Forelimb muscle (tissue), 1 donor: ENCODE data around the gene SLC35B4. TPM values are rescaled to one million over a fixed set of nuclear protein-coding genes. Genes with fewer than 3 reads are reported as not detected.
"Not testable (repeated sequence)": the region's sequence is repeated elsewhere in the genome, so short reads cannot be mapped to it uniquely, and the experiment has no call there.

Experiments
- DNase-seq: peaks from one replicate; pipeline ENCODE4 v3.0.0-alpha.2; 2013; ENCODE audit warnings: low read depth
- polyA plus RNA-seq: library from polyadenylated mRNA; unstranded; fragments of 120-200 nt; gene quantifications from one replicate; pipeline ENCODE4 v1.2.1, GENCODE V29; 2013; ENCODE audit not compliant: insufficient read length

SLC35B4 gene
- polyA plus RNA-seq, 1 donor = 9.1 TPM

DNA sequence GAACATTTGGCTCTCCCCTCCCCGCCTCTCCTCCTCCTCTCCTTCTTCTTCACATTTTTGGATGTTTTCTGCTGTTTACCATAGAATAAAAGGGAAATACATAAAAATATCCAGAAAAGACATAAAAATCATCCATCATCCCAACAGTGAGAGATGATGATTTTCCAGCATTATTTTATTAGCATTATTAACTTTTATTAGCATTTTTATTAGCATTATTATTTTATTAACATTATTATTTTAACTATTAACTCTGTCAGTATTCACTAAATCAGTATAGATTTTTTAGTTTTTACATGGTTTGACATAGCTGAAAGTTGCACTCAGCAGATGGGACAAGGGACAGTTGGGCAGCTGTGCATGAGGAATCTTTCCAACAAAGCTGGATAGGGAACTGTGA, 16.2 kb upstream of the SLC35B4 start:
- no peak for DNase-seq

DNA sequence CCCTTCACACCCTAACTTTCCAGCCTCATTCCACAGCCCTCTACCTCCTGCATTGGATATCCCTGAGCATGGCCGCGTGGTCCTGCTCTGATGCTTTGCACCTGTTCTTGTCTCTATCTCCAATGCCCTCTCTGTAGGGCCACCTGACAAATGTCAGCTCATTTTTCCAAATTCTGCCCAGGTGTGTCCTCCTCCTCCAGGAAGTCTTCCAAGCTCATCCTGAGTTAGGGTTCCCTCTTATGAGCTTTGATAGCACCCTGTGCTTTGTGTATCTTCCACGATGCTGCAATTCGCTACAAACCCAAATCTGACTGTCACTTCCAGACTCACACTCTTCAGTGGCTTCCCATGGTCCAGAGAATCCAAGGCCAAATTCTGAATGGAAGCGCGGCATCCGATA, 14.7 kb upstream of the SLC35B4 start:
- no peak for DNase-seq

DNA sequence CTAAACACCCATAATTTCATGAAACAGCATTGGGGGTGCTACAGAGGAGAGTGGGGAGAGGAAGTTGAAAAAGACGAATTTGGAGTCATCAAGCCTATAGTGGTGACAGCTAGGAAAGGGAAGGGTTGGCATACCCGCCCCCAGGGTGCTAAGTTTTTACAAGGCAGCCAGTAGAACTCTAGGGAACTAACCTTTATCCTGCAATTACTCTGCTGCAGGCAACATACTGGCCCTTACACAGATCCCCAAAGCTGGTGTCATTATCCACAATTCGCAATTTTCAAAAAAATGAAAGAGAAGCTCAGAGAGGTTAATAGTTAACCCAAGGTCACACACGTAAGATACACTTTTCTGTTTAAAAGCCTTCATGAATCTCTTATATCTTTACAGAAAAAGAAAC, 14.2 kb upstream of the SLC35B4 start:
- DNase-seq = no peak

DNA sequence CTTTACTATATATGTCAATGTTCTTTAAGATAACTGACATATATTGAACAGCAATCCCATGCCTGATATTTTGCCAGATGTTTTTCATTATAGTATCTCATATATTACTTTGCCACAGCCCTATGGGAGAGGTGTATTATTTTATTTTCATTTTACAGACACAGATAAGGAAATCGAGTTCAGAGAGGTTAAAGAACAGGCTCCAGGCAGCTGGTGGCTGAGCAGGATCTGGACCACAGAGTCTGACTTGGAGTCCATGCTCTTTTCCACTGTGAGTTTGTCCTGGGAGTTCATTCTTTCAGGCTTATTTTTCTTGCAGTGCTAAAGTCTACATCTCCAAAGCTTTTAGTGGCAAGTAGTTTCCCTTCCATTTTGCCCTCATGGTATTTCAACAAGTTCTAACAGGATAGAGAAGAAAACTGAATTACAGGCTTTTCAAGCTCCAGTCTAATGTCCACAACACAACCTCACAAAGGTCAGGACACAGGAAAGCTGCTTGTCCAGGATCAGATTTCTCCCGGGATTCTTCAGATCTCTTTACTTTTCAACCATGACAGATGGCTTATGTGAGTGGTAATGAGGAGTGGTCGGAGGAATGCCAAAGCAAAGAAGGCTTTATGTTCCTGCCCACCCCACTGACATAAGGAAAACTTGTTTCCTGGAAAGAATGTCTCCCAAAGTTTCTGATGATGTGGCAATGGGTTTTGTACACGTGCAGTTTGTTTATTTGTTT, 13.1 kb upstream of the SLC35B4 start:
- no peak for DNase-seq

GRCh38 chr7:134328900-134329299, 12.2 kb upstream of the SLC35B4 start:
- no peak for DNase-seq

DNA sequence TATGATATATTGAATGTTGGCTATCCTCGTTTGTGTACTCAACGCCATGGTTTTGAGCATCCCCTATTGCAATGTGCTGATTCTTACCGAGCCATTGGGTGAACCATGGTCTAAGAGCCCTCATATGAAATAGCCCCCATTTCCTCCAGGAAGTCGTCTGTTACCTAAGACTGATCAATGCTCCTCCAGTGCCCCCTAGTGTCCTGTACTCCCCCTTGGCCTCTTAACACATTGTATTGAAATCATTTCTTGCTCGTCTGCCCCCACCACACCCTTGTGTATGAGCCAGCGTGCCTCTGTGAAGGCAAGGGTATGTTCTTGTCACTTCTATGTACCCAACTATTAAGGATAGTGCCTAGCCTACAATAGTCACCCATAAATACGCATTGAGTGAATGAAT, 11.2 kb upstream of the SLC35B4 start:
- DNase-seq = no peak

- no peak for DNase-seq
These were observed 7.4 kb upstream of the SLC35B4 start for GRCh38 chr7:134324107-134324506.

GRCh38 chr7:134320201-134320600, 3.5 kb upstream of the SLC35B4 start:
- no peak for DNase-seq

DNA sequence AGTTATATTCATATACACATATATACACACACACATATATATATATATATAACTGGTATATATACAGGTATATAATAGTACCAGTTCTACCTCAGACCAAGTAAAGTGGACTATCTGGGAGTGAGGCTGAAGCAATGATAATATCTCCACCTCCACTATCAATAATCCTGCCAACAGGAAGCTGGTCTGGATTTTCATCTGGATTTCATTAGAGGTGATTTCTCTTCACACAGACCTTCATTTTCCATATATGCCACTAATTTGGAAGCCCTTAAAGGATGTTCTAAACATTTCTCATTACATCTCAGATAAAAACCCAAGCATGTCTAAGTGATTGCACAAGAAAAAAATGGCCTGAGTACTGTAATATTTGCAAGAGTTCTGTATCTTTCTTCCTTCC, 1.7 kb upstream of the SLC35B4 start:
- DNase-seq = no peak

DNA sequence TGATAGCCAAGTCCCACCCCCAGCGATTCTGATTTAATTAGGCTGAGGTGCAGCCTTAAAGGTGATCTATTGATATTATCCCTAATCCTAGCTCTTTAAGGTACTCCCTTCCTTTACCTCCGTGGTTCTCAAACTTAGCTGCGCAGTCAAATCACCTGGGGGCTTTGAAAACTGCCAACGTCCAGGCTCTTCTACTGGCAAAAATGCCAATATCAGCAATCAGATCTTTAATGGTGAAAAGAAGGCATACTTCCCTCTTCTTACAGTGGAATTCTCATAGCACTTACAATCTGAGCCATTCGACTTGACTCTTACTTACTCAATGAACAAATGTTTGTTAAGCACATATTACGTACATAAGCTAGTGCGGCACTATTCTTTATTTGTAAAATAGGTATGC, 704 bp upstream of the SLC35B4 start:
- DNase-seq = no peak

- DNase-seq = no peak
These were observed 821 bp downstream of the SLC35B4 start for GRCh38 chr7:134315679-134316538.

GRCh38 chr7:134313543-134313942, 3.2 kb downstream of the SLC35B4 start:
- no peak for DNase-seq

DNA sequence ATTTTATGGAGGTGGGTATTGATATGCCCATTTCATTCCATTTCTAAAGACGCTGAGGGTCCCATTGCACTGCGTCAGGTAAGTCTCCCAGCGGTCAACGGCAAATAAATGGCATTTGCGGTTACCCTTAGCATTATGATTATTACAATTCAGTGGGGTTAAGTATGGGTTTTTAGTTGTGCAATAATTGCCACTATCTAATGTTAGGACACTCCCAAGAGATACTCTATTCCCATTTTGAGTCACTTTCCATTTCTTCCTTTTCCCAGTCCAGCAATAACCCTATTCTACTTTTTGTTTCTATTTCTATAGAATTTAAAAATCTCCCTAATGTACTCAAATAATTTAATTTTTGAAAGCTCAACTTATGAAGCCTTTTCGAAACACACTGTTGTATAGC, 4.0 kb downstream of the SLC35B4 start:
- no peak for DNase-seq

GRCh38 chr7:134311807-134312206, 4.9 kb downstream of the SLC35B4 start:
- DNase-seq = no peak

GRCh38 chr7:134308548-134308947, 8.2 kb downstream of the SLC35B4 start:
- DNase-seq = no peak

DNA sequence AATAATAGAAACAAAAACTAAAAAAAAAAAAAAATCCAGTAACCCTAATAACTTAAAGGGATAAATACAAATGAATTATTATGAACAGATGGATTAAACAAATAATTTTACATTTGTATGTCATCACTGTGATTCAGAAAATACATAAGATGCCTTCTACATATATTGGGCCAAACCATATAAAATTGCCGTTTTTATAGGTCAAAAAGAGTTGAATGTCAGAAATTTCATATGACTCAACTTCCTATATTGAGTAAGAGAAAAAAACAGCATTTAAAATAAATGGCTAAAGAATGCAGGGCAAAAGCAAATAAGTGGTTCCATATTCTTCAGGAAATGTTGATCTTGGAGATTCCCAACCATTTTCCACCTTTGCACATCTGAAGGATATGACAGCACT, 9.4 kb downstream of the SLC35B4 start:
- DNase-seq = no peak

DNA sequence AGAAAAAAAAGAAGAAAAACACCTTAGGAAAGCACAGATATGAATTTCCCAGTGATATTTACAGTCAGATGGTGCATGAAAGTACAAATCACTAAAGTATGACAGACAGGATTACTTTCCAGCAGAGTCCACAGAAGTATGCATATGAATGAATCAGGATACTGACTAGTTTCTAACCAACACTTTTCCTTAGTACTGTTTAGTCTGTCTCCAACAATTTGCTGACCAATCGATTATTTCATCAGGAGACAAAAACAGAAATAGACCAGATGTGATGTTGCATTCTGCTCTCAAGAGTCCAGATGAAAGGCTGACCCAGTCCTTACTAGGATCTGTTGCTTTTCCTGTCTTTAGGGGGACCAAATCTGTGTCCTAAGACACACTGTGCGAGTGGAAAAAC, 14.6 kb downstream of the SLC35B4 start:
- DNase-seq = no peak

GRCh38 chr7:134301592-134301991, 15.1 kb downstream of the SLC35B4 start:
- DNase-seq = no peak

- DNase-seq = no peak
These were observed 15.7 kb downstream of the SLC35B4 start for GRCh38 chr7:134300988-134301387.

- DNase-seq = no peak
These were observed 17.6 kb downstream of the SLC35B4 start for GRCh38 chr7:134298902-134299683.

- no peak for DNase-seq
These were observed 19.2 kb downstream of the SLC35B4 start for GRCh38 chr7:134297489-134297888.

DNA sequence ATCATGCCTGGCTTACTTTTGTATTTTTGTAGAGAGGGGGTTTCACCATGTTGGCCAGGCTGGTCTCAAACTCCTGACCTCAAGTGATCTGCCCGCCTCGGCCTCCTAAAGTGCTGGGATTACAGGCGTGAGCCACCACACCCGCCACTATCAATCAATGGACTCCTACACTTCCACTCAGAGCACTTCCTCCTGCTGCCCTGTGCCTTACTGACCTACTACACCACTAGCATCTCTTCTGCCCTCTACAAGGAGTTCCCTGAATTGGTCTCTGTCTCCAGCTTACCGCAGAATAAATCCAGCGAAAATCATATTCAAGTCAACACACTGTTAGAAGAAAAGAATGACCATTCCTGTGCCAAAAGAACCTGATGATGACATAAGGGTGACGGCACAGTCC, 20.7 kb downstream of the SLC35B4 start:
- DNase-seq = not testable (repeated sequence)
